Measurements from ENCODE around the gene SQSTM1. TPM values are rescaled to one million over a fixed set of nuclear protein-coding genes. Genes with fewer than 3 reads are reported as not detected.

SQSTM1 gene
- polyA plus RNA-seq, 4 donors: 135 to 217 (median 172) TPM

- H3K27ac ChIP-seq (ENCODE audit: low read depth in 1 of 3, low read length in 2 of 3): no peak overlapping the region
- peaks cover 0 to 26% of the 10 kb centered on the region in 2 donors for H3K9me3 ChIP-seq (ENCODE audit: control insufficient read depth in 2 of 2, insufficient read depth in 1 of 2, low read depth in 1 of 2, low read length in 1 of 2)
- H3K4me1 ChIP-seq (ENCODE audit: control insufficient read depth in 3 of 3, insufficient read depth in 2 of 3, low read depth in 1 of 3, low read length in 2 of 3): no peaks in the 10 kb centered on the region
- DNase-seq (no peak), FAIRE-seq (no peak)
- H3K36me3 ChIP-seq (ENCODE audit: control insufficient read depth in 3 of 3, insufficient read depth in 2 of 3, low read depth in 1 of 3, low read length in 3 of 3): peaks cover 13 to 80% (median 29%) of the 10 kb centered on the region in 3 donors
- no peak overlapping the region for H3K4me3 ChIP-seq (ENCODE audit: low read depth in 1 of 3, low read length in 3 of 3)
- 94 to 98% (median 97%) methylated on average over 13 of the region's 13 CpGs for WGBS, 3 donors
- no peaks in the 10 kb centered on the region for H3K27me3 ChIP-seq (ENCODE audit: control insufficient read depth in 3 of 3, insufficient read depth in 3 of 3, low read length in 3 of 3)
Observed at GRCh38 chr5:179885491-179886090, 64.9 kb downstream of the SQSTM1 start.

GRCh38 chr5:179886190-179886911 is 65.6 kb downstream of the SQSTM1 start:
- FAIRE-seq (no peak), DNase-seq (no peak)
- Histone ChIP-seq H3K27ac (ENCODE audit: low read depth in 1 of 3, low read length in 2 of 3) (no peak overlapping the region), H3K27me3 (ENCODE audit: control insufficient read depth in 3 of 3, insufficient read depth in 3 of 3, low read length in 3 of 3) (no peaks in the 10 kb centered on the region), H3K4me3 (ENCODE audit: low read depth in 1 of 3, low read length in 3 of 3) (no peak overlapping the region), H3K4me1 (ENCODE audit: control insufficient read depth in 3 of 3, insufficient read depth in 2 of 3, low read depth in 1 of 3, low read length in 2 of 3) (no peaks in the 10 kb centered on the region), H3K9me3 (ENCODE audit: control insufficient read depth in 2 of 2, insufficient read depth in 1 of 2, low read depth in 1 of 2, low read length in 1 of 2) (peaks cover 0 to 26% of the 10 kb centered on the region in 2 donors), H3K36me3 (ENCODE audit: control insufficient read depth in 3 of 3, insufficient read depth in 2 of 3, low read depth in 1 of 3, low read length in 3 of 3) (peaks cover 20 to 80% (median 34%) of the 10 kb centered on the region in 3 donors)
- WGBS, 3 donors: 92 to 94% (median 93%) methylated on average over 14 of the region's 14 CpGs

GRCh38 chr5:179887095-179887494 is 66.4 kb downstream of the SQSTM1 start:
- no peak for DNase-seq
- H3K9me3 ChIP-seq (ENCODE audit: control insufficient read depth in 2 of 2, insufficient read depth in 1 of 2, low read depth in 1 of 2, low read length in 1 of 2): peaks cover 0 to 26% of the 10 kb centered on the region in 2 donors
- no peak for FAIRE-seq
- WGBS, 3 donors: 85 to 96% (median 94%) methylated on average over 11 of the region's 11 CpGs
- peaks cover 27 to 87% (median 36%) of the 10 kb centered on the region in 3 donors for H3K36me3 ChIP-seq (ENCODE audit: control insufficient read depth in 3 of 3, insufficient read depth in 2 of 3, low read depth in 1 of 3, low read length in 3 of 3)
- no peak overlapping the region for H3K27ac ChIP-seq (ENCODE audit: low read depth in 1 of 3, low read length in 2 of 3)
- no peaks in the 10 kb centered on the region for H3K27me3 ChIP-seq (ENCODE audit: control insufficient read depth in 3 of 3, insufficient read depth in 3 of 3, low read length in 3 of 3)
- H3K4me3 ChIP-seq (ENCODE audit: low read depth in 1 of 3, low read length in 3 of 3): no peak overlapping the region
- no peaks in the 10 kb centered on the region for H3K4me1 ChIP-seq (ENCODE audit: control insufficient read depth in 3 of 3, insufficient read depth in 2 of 3, low read depth in 1 of 3, low read length in 2 of 3)

Other genes starting within 250 kb of the SQSTM1 start
- 100 to 1,000 TPM in 3 of 4 donors, 10 to 100 TPM in 1; 97.5 to 964 (median 183) TPM for gene HNRNPH1, start 197.2 kb upstream of the SQSTM1 start, polyA plus RNA-seq
- gene CBY3, start 139.9 kb upstream of the SQSTM1 start, polyA plus RNA-seq: 1 to 10 TPM in 1 of 4 donors, under 1 TPM in 1, not detected in 2; 0.07 to 1.0 TPM
- gene CANX, start 121.9 kb upstream of the SQSTM1 start, polyA plus RNA-seq: 100 to 1,000 TPM in 3 of 4 donors, 10 to 100 TPM in 1; 89.2 to 585 (median 189) TPM
- 10 to 100 TPM in 2 of 4 donors, 1 to 10 TPM in 2; 6.2 to 28.8 (median 10.9) TPM for gene MAML1, start 88.1 kb upstream of the SQSTM1 start, polyA plus RNA-seq
- 1 to 10 TPM in 3 of 4 donors, not detected in 1; 2.0 to 6.7 (median 5.4) TPM for gene LTC4S, start 26.9 kb upstream of the SQSTM1 start, polyA plus RNA-seq
- 100 to 1,000 TPM; 180 to 661 (median 401) TPM for gene MGAT4B, start 14.0 kb upstream of the SQSTM1 start, polyA plus RNA-seq
- gene MRNIP, start 37.9 kb downstream of the SQSTM1 start, polyA plus RNA-seq: 10 to 100 TPM; 11.3 to 39.3 (median 20.7) TPM
- 10 to 100 TPM; 32.4 to 80.6 (median 54.7) TPM for gene TBC1D9B, start 87.0 kb downstream of the SQSTM1 start, polyA plus RNA-seq

All from small intestine (tissue), 7 donors.